ENCODE data around the gene TMEM132D.

Gene TMEM132D

DNA sequence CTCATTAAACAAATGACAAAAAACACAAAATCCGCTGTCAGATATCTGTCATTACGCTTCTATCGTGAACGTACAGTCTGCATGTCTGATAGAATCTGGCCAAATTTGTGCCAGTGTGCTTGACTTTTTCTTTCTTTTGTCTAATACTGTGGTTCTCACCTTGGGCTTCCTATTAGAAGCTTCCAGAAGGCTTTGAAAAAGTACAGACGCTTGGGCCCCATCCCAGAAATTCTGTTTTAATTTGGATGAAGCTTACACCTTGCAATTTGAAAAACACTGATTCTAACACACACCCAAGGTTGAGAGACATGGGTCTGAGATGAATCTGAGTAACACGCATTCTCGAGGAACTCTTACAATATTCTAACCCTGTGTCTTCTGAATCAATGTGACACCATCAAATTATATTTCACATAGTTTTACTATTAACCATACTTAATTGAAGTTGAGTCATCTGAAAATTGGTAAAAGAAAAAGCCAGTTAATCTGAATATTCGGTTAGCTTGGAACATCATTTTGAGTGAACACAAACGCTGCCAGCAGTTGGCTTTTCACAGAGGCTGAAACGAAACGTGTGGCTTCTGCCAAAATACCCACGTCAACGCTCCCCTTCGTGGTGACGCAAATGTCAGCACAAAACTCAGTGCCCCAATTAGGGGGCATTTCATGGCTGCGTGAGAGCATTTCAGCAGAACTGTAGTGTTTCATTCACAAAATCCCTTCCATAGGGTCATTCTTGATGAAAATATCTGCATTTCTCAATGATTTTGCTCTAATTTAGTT, 420.5 kb downstream of the TMEM132D start:
- H4K20me1 ChIP-seq (ENCODE audit: low read depth, low read length) = no peaks in the 10 kb centered on the region
- no peaks in the 10 kb centered on the region for H3K9me3 ChIP-seq (ENCODE audit: insufficient read depth, low read length)
- H3K36me3 ChIP-seq (ENCODE audit: low read length) = no peaks in the 10 kb centered on the region
- no peak overlapping the region for H3K9ac ChIP-seq (ENCODE audit: low read length)
- H3K79me2 ChIP-seq (ENCODE audit: insufficient read depth, low read length) = no peaks in the 10 kb centered on the region
- TF ChIP-seq, protein P1, sequence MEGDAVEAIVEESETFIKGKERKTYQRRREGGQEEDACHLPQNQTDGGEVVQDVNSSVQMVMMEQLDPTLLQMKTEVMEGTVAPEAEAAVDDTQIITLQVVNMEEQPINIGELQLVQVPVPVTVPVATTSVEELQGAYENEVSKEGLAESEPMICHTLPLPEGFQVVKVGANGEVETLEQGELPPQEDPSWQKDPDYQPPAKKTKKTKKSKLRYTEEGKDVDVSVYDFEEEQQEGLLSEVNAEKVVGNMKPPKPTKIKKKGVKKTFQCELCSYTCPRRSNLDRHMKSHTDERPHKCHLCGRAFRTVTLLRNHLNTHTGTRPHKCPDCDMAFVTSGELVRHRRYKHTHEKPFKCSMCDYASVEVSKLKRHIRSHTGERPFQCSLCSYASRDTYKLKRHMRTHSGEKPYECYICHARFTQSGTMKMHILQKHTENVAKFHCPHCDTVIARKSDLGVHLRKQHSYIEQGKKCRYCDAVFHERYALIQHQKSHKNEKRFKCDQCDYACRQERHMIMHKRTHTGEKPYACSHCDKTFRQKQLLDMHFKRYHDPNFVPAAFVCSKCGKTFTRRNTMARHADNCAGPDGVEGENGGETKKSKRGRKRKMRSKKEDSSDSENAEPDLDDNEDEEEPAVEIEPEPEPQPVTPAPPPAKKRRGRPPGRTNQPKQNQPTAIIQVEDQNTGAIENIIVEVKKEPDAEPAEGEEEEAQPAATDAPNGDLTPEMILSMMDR (IDR thresholded peaks at IDR 0.05; ENCODE audit: insufficient read depth, low read length, poor library complexity, severe bottlenecking) = no peak
- no peak for TF ChIP-seq EZH2phosphoT487 (conservative IDR thresholded peaks at IDR 0.05; ENCODE audit: low read length)
- H3F3A ChIP-seq (ENCODE audit: insufficient read depth) = no peaks in the 10 kb centered on the region
- no peak overlapping the region for H3K27ac ChIP-seq (ENCODE audit: low read depth, low read length)
- no peak overlapping the region for H3K4me2 ChIP-seq (ENCODE audit: low read depth, low read length, poor library complexity, severe bottlenecking)
- no peaks in the 10 kb centered on the region for H3K27me3 ChIP-seq (ENCODE audit: low read length)
- H3K9me2 ChIP-seq (replicated peaks; ENCODE audit: insufficient read depth, low read length) = no peaks in the 10 kb centered on the region
- H3K4me3 ChIP-seq (ENCODE audit: insufficient read depth, low read length, poor library complexity, severe bottlenecking) = no peak overlapping the region
- H2AFZ ChIP-seq (ENCODE audit: low read depth, low read length, severe bottlenecking) = no peak overlapping the region

DNA sequence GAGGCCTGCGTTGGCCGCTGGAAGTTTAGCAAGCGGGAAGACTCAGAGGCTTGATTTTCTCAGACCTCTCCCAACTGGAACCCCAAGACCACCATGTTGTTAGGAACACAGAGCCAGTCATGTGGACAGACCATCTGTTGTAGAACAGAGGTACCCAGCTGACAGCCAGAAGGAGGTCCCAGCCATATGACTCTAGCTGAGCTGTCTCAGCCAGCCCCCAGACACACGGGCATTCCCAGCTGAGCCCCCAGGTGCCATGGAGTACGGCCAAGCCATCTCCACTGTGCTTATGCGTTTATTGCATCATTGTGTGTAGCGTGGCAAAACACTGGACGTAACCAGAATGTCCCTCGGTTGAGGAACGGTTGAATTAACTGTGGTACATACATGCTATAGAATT, 421.9 kb downstream of the TMEM132D start:
- no peaks in the 10 kb centered on the region for H3F3A ChIP-seq (ENCODE audit: insufficient read depth)
- no peaks in the 10 kb centered on the region for H3K9me2 ChIP-seq (replicated peaks; ENCODE audit: insufficient read depth, low read length)
- H3K9ac ChIP-seq (ENCODE audit: low read length) = no peak overlapping the region
- no peak overlapping the region for H3K27ac ChIP-seq (ENCODE audit: low read depth, low read length)
- no peak overlapping the region for H3K4me3 ChIP-seq (ENCODE audit: insufficient read depth, low read length, poor library complexity, severe bottlenecking)
- no peaks in the 10 kb centered on the region for H3K36me3 ChIP-seq (ENCODE audit: low read length)
- no peaks in the 10 kb centered on the region for H4K20me1 ChIP-seq (ENCODE audit: low read depth, low read length)
- H2AFZ ChIP-seq (ENCODE audit: low read depth, low read length, severe bottlenecking) = no peak overlapping the region
- no peaks in the 10 kb centered on the region for H3K9me3 ChIP-seq (ENCODE audit: insufficient read depth, low read length)
- TF ChIP-seq, protein P1 (IDR thresholded peaks at IDR 0.05; ENCODE audit: insufficient read depth, low read length, poor library complexity, severe bottlenecking) = no peak
- no peak for TF ChIP-seq EZH2phosphoT487 (conservative IDR thresholded peaks at IDR 0.05; ENCODE audit: low read length)
- no peaks in the 10 kb centered on the region for H3K79me2 ChIP-seq (ENCODE audit: insufficient read depth, low read length)
- H3K27me3 ChIP-seq (ENCODE audit: low read length) = no peaks in the 10 kb centered on the region
- no peak overlapping the region for H3K4me2 ChIP-seq (ENCODE audit: low read depth, low read length, poor library complexity, severe bottlenecking)

DNA sequence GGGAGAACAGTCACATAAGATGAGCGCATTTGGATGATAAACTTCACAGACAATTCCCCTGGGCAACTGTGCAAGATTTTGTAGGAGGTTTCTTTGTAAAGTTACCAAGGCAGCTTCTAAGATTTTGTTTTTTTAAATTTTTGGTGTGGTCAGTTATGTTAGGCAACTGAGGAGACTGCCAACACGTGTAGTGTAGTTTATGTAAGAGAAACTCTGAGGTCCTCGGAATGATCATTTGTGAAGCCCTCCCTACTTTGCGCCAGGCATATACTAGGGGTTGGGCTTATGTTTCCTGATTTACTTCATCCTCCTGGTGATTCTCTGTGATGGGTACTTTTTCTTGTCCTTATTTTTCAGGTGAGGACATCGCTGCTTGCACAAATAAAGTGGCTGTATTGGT, 433.6 kb downstream of the TMEM132D start:
- no peaks in the 10 kb centered on the region for H3K79me2 ChIP-seq (ENCODE audit: insufficient read depth, low read length)
- H3K27me3 ChIP-seq (ENCODE audit: low read length) = no peaks in the 10 kb centered on the region; the same call in 1 of the 2 replicates
- TF ChIP-seq EZH2phosphoT487 (conservative IDR thresholded peaks at IDR 0.05; ENCODE audit: low read length) = no peak
- TF ChIP-seq, protein P1 (IDR thresholded peaks at IDR 0.05; ENCODE audit: insufficient read depth, low read length, poor library complexity, severe bottlenecking) = no peak
- H3K36me3 ChIP-seq (ENCODE audit: low read length) = no peaks in the 10 kb centered on the region
- H3K9me3 ChIP-seq (ENCODE audit: insufficient read depth, low read length) = no peaks in the 10 kb centered on the region; the same call in 1 of the 2 replicates
- H3K4me3 ChIP-seq (ENCODE audit: insufficient read depth, low read length, poor library complexity, severe bottlenecking) = no peak overlapping the region
- no peaks in the 10 kb centered on the region for H3F3A ChIP-seq (ENCODE audit: insufficient read depth)
- no peaks in the 10 kb centered on the region for H4K20me1 ChIP-seq (ENCODE audit: low read depth, low read length)
- H3K9ac ChIP-seq (ENCODE audit: low read length) = no peak overlapping the region
- no peaks in the 10 kb centered on the region; the same call in 1 of the 2 replicates for H3K9me2 ChIP-seq (replicated peaks; ENCODE audit: insufficient read depth, low read length)
- H3K4me2 ChIP-seq (ENCODE audit: low read depth, low read length, poor library complexity, severe bottlenecking) = no peak overlapping the region
- H3K27ac ChIP-seq (ENCODE audit: low read depth, low read length) = no peak overlapping the region
- no peak overlapping the region for H2AFZ ChIP-seq (ENCODE audit: low read depth, low read length, severe bottlenecking)

All from SU-DHL-6 (cell line).